Neural cell (in vitro differentiated cells): Measurements from ENCODE around the gene KIF16B. TPM values are rescaled to one million over a fixed set of nuclear protein-coding genes. Genes with fewer than 3 reads are reported as not detected.

ENCODE experiments used
- H2AFZ ChIP-seq: fragments of 200-600, 300-800 bp; sonication (generic), shearing (Covaris generic); 2 replicates; pipeline ENCODE4 v1.6.0; 2014; ENCODE audit warnings: low read depth, mild to moderate bottlenecking, antibody characterized with exemption, low read length, moderate library complexity
- H3F3A ChIP-seq: fragments of 200-600 bp; shearing (Covaris generic); 2 replicates; pipeline ENCODE4 v1.6.1; 2016; ENCODE audit warnings: mild to moderate bottlenecking, moderate library complexity, mixed read lengths, antibody characterized with exemption, low read length; ENCODE audit not compliant: insufficient read depth, poor library complexity, severe bottlenecking
- H3K27ac ChIP-seq: fragments of 200-600, 300-800 bp; sonication (generic), shearing (Covaris generic); 2 replicates; pipeline ENCODE4 v1.5.1; 2014; ENCODE audit warnings: mild to moderate bottlenecking, low read length, moderate library complexity
- H3K27me3 ChIP-seq: fragments of 300-800, 200-600 bp; sonication (generic), shearing (Covaris generic); 2 replicates; pipeline ENCODE4 v1.6.0; 2014; ENCODE audit warnings: mild to moderate bottlenecking, low read depth, low read length, moderate library complexity; ENCODE audit not compliant: insufficient read depth
- H3K36me3 ChIP-seq: fragments of 300-800, 200-600 bp; sonication (generic), shearing (Covaris generic); 2 replicates; pipeline ENCODE4 v1.5.1; 2014; ENCODE audit warnings: mild to moderate bottlenecking, antibody characterized with exemption, low read length, moderate library complexity; ENCODE audit not compliant: insufficient read depth
- H3K4me2 ChIP-seq: fragments of 300-800, 200-600 bp; sonication (generic), shearing (Covaris generic); 2 replicates; pipeline ENCODE4 v1.6.0; 2014; ENCODE audit warnings: mild to moderate bottlenecking, low read length
- H3K4me3 ChIP-seq: fragments of 300-800, 200-600 bp; sonication (generic), shearing (Covaris generic); 2 replicates; pipeline ENCODE4 v1.5.1; 2014; ENCODE audit warnings: mild to moderate bottlenecking, low read length, moderate library complexity
- H3K79me2 ChIP-seq: fragments of 200-600 bp; shearing (Covaris generic); replicated peaks from 2 replicates; pipeline ENCODE4 v1.6.0; 2014; ENCODE audit warnings: mild to moderate bottlenecking, low read length, moderate library complexity; ENCODE audit not compliant: insufficient read depth
- H3K9ac ChIP-seq: fragments of 300-800, 200-600 bp; sonication (generic), shearing (Covaris generic); 2 replicates; pipeline ENCODE4 v1.6.1; 2016; ENCODE audit warnings: mild to moderate bottlenecking, low read length, mixed read lengths
- H3K9me2 ChIP-seq: fragments of 200-600 bp; shearing (Covaris generic); 2 replicates; pipeline ENCODE4 v1.6.1; 2016; ENCODE audit warnings: mild to moderate bottlenecking, low read length, mixed read lengths; ENCODE audit not compliant: insufficient read depth
- H3K9me3 ChIP-seq: fragments of 200-600, 300-800 bp; sonication (generic), shearing (Covaris generic); 2 replicates; pipeline ENCODE4 v1.6.1; 2016; ENCODE audit warnings: mild to moderate bottlenecking, mixed run types, low read length, moderate library complexity, mixed read lengths
- H4K20me1 ChIP-seq: fragments of 200-600 bp; shearing (Covaris generic); 2 replicates; pipeline ENCODE4 v1.6.1; 2016; ENCODE audit warnings: mild to moderate bottlenecking, mixed run types; ENCODE audit not compliant: insufficient read depth
- CTCF ChIP-seq: fragments of 450-650 bp; IDR thresholded peaks from 2 replicates; pipeline ENCODE4 v1.5.1; 2014; ENCODE audit warnings: antibody characterized with exemption, mild to moderate bottlenecking, moderate library complexity; ENCODE audit not compliant: poor library complexity, severe bottlenecking
- EP300 ChIP-seq: fragments of 450-650 bp; conservative IDR thresholded peaks from 2 replicates; pipeline ENCODE4 v1.6.1; 2014; ENCODE audit warnings: antibody characterized with exemption, mild to moderate bottlenecking, moderate library complexity; ENCODE audit not compliant: poor library complexity, severe bottlenecking
- EZH2 ChIP-seq: fragments of 200-600, 300-800 bp; shearing (Covaris generic), sonication (generic); IDR thresholded peaks from 2 replicates; pipeline ENCODE4 v1.6.1; 2014; ENCODE audit warnings: antibody characterized with exemption, low read length, borderline replicate concordance, mild to moderate bottlenecking; ENCODE audit not compliant: insufficient read depth, poor library complexity, severe bottlenecking
- MXI1 ChIP-seq: fragments of 450-650 bp; conservative IDR thresholded peaks from 2 replicates; pipeline ENCODE4 v1.6.1; 2014; ENCODE audit warnings: antibody characterized with exemption, mild to moderate bottlenecking; ENCODE audit not compliant: poor library complexity, severe bottlenecking
- POLR2AphosphoS5 ChIP-seq: IDR thresholded peaks from 2 replicates; pipeline ENCODE4 v1.6.1; 2012
- RAD21 ChIP-seq: fragments of 450-650 bp; conservative IDR thresholded peaks from 2 replicates; pipeline ENCODE4 v1.6.1; 2014; ENCODE audit warnings: antibody characterized with exemption, mild to moderate bottlenecking, moderate library complexity
- REST ChIP-seq: IDR thresholded peaks from 2 replicates; pipeline ENCODE4 v1.6.1; 2012; ENCODE audit warnings: borderline replicate concordance
- SMC3 ChIP-seq: fragments of 450-650 bp; conservative IDR thresholded peaks from 2 replicates; pipeline ENCODE4 v1.6.1; 2014; ENCODE audit warnings: antibody characterized with exemption, mild to moderate bottlenecking, moderate library complexity; ENCODE audit not compliant: poor library complexity
- TAF1 ChIP-seq: IDR thresholded peaks from 2 replicates; pipeline ENCODE4 v1.6.1; 2012; ENCODE audit warnings: low read depth
- polyA plus RNA-seq: library from polyadenylated mRNA; depleted of rRNA; stranded (reverse); fragments of >200 nt; gene quantifications from 2 replicates; pipeline ENCODE4 v1.2.3, GENCODE V29; 2014

Gene KIF16B
- polyA plus RNA-seq, 1 donor from 2014 or later, result 3.8 TPM

- Histone ChIP-seq H3K9ac (no peak overlapping the region), H3K36me3 (no peaks in the 10 kb centered on the region), H3K4me2 (no peak overlapping the region), H2AFZ (no peak overlapping the region), H3K4me3 (no peak overlapping the region), H3K27ac (no peak overlapping the region), H3K27me3 (no peaks in the 10 kb centered on the region), H4K20me1 (no peaks in the 10 kb centered on the region), H3K79me2 (no peaks in the 10 kb centered on the region), H3K9me2 (no peaks in the 10 kb centered on the region), H3K9me3 (no peaks in the 10 kb centered on the region), H3F3A (no peaks in the 10 kb centered on the region)
- TF ChIP-seq CTCF (no peak), TAF1 (no peak), EP300 (no peak)
These were observed 135.1 kb downstream of the KIF16B start for GRCh38 chr20:16438100-16438499.

- Histone ChIP-seq H3K36me3 (no peaks in the 10 kb centered on the region), H3K79me2 (no peaks in the 10 kb centered on the region), H4K20me1 (no peaks in the 10 kb centered on the region), H3K27ac (no peak overlapping the region), H2AFZ (no peak overlapping the region), H3K9me3 (no peaks in the 10 kb centered on the region), H3K4me2 (no peak overlapping the region), H3K4me3 (no peak overlapping the region), H3F3A (no peaks in the 10 kb centered on the region), H3K9ac (no peak overlapping the region), H3K9me2 (no peaks in the 10 kb centered on the region), H3K27me3 (no peaks in the 10 kb centered on the region)
- TF ChIP-seq POLR2AphosphoS5 (no peak), MXI1 (no peak), RAD21 (no peak), SMC3 (no peak), EP300 (no peak), CTCF (no peak), EZH2 (no peak), REST (no peak), TAF1 (no peak)
These were observed 135.8 kb downstream of the KIF16B start for GRCh38 chr20:16437387-16437996.
